NCI-H82 (cell line): ENCODE data around the gene NFATC3.

Source experiments
- DNase-seq: peaks from one replicate; lab custom pipeline; 2025; lab: John Stamatoyannopoulos, UW

The NFATC3 gene

GRCh38 chr16:68275611-68276191 is 190.5 kb downstream of the NFATC3 start:
- no peak for DNase-seq

- no peak for DNase-seq
These were observed 191.1 kb downstream of the NFATC3 start for GRCh38 chr16:68276223-68276622.
